C4-2B (cell line): Measurements from ENCODE around the gene PXN.

Source experiments
- CTCF ChIP-seq: fragments of 450-650 bp; conservative IDR thresholded peaks from 2 replicates; pipeline ENCODE4 v1.5.1; 2017; ENCODE audit warnings: mild to moderate bottlenecking
- ZFX ChIP-seq: fragments of 450-650 bp; IDR thresholded peaks from 2 replicates; pipeline ENCODE4 v1.6.1; 2017

- TF ChIP-seq ZFX (no peak), CTCF (no peak)
These were observed 61.4 kb downstream of the PXN start for GRCh38 chr12:120204171-120204570.
